Karpas-422 (cell line): ENCODE data around the gene PPP1R12B. TPM values are rescaled to one million over a fixed set of nuclear protein-coding genes. Genes with fewer than 3 reads are reported as not detected.

ENCODE experiments used
- DNase-seq: peaks from one replicate; pipeline ENCODE4 v3.0.0-alpha.2; 2015
- H2AFZ ChIP-seq: fragments of 200-600 bp; sonication (generic); 2 replicates; pipeline ENCODE4 v1.6.1; 2014; ENCODE audit warnings: antibody characterized with exemption, low read length, mixed read lengths
- H3K27ac ChIP-seq: fragments of 200-600 bp; sonication (generic); 2 replicates; pipeline ENCODE4 v1.5.1; 2014; ENCODE audit warnings: mild to moderate bottlenecking, low read length, moderate library complexity
- H3K27me3 ChIP-seq: fragments of 200-600 bp; sonication (generic); 2 replicates; pipeline ENCODE4 v1.6.1; 2014; ENCODE audit warnings: low read length, mixed read lengths
- H3K36me3 ChIP-seq: fragments of 200-600 bp; sonication (generic); 2 replicates; pipeline ENCODE4 v1.6.1; 2014; ENCODE audit warnings: low read length, mixed read lengths; ENCODE audit not compliant: insufficient read depth
- H3K4me1 ChIP-seq: fragments of 200-600 bp; sonication (generic); 2 replicates; pipeline ENCODE4 v1.6.1; 2014; ENCODE audit warnings: mild to moderate bottlenecking, low read length, mixed read lengths
- H3K4me2 ChIP-seq: fragments of 200-600 bp; sonication (generic); 2 replicates; pipeline ENCODE4 v1.6.1; 2014; ENCODE audit warnings: low read length, low read depth, mild to moderate bottlenecking; ENCODE audit not compliant: poor library complexity, severe bottlenecking
- H3K4me3 ChIP-seq: fragments of 200-600 bp; sonication (generic); 2 replicates; pipeline ENCODE4 v1.5.1; 2014; ENCODE audit warnings: mild to moderate bottlenecking, antibody characterized with exemption, low read length, mixed read lengths
- H3K79me2 ChIP-seq: fragments of 200-600 bp; sonication (generic); 2 replicates; pipeline ENCODE4 v1.6.1; 2014; ENCODE audit warnings: mild to moderate bottlenecking, low read length, mixed read lengths
- H3K9ac ChIP-seq: fragments of 200-600 bp; sonication (generic); 2 replicates; pipeline ENCODE4 v1.6.0; 2014; ENCODE audit warnings: low read length
- H3K9me2 ChIP-seq: fragments of 200-600 bp; sonication (generic), shearing (Covaris generic); replicated peaks from 2 replicates; pipeline ENCODE4 v1.6.0; 2014; ENCODE audit warnings: mild to moderate bottlenecking, low read length, moderate library complexity; ENCODE audit not compliant: insufficient read depth
- H3K9me3 ChIP-seq: fragments of 300-700, 200-600 bp; sonication (generic); 2 replicates; pipeline ENCODE4 v1.6.1; 2014; ENCODE audit warnings: low read length, mixed read lengths
- H4K20me1 ChIP-seq: fragments of 200-600 bp; sonication (generic); 2 replicates; pipeline ENCODE4 v1.6.1; 2014; ENCODE audit warnings: mild to moderate bottlenecking, antibody characterized with exemption, low read length, low read depth; ENCODE audit not compliant: insufficient read depth
- small RNA-seq: library from RNA; depleted of rRNA; stranded (forward); fragments of <200 nt; gene quantifications from one replicate; pipeline ENCODE3, GENCODE V24; 2014
- total RNA-seq: library from RNA; depleted of rRNA; stranded (reverse); fragments of >200 nt; shearing (Covaris generic); gene quantifications from 2 replicates; pipeline ENCODE4 v1.2.3, GENCODE V29; 2014; ENCODE audit warnings: low replicate concordance; rRNA removed

PPP1R12B gene
- total RNA-seq, 1 experiment from 2014 or later = 8.4 TPM

GRCh38 chr1:202642212-202642611, 293.7 kb downstream of the PPP1R12B start:
- Histone ChIP-seq H3K79me2 (no peaks in the 10 kb centered on the region), H3K9ac (no peak overlapping the region), H3K4me2 (no peak overlapping the region), H3K9me3 (no peaks in the 10 kb centered on the region), H2AFZ (no peak overlapping the region), H3K4me3 (no peak overlapping the region), H4K20me1 (no peaks in the 10 kb centered on the region), H3K9me2 (no peaks in the 10 kb centered on the region), H3K36me3 (no peaks in the 10 kb centered on the region), H3K27ac (no peak overlapping the region), H3K4me1 (no peaks in the 10 kb centered on the region), H3K27me3 (no peaks in the 10 kb centered on the region)
- DNase-seq = no peak

Small RNA genes lying within 50 kb of the gene (small RNA-seq; reads per million reads assigned to genes)
- not detected for gene AC099336.2
- gene RF00156 = not detected
- not detected for gene RNU6-89P

Other genes starting within 250 kb of the PPP1R12B start
- not detected in 2 replicates for gene GPR37L1, start 225.8 kb upstream of the PPP1R12B start, total RNA-seq
- gene ARL8A, start 204.0 kb upstream of the PPP1R12B start, total RNA-seq = 26.7 and 44.9 TPM in 2 replicates
- gene PTPN7, start 188.1 kb upstream of the PPP1R12B start, total RNA-seq = 33.4 and 39.2 TPM in 2 replicates
- gene LGR6, start 154.9 kb upstream of the PPP1R12B start, total RNA-seq = not detected in 2 replicates
- gene UBE2T, start 6.8 kb upstream of the PPP1R12B start, total RNA-seq = 55.2 and 79.9 TPM in 2 replicates